Nucleus accumbens (tissue), 56 donors: ENCODE measurements around the gene THRAP3.

Experiments
- DNase-seq, 56 donors: peaks; one replicate each; lab custom pipeline; 2025; lab: John Stamatoyannopoulos, UW

The THRAP3 gene

DNA sequence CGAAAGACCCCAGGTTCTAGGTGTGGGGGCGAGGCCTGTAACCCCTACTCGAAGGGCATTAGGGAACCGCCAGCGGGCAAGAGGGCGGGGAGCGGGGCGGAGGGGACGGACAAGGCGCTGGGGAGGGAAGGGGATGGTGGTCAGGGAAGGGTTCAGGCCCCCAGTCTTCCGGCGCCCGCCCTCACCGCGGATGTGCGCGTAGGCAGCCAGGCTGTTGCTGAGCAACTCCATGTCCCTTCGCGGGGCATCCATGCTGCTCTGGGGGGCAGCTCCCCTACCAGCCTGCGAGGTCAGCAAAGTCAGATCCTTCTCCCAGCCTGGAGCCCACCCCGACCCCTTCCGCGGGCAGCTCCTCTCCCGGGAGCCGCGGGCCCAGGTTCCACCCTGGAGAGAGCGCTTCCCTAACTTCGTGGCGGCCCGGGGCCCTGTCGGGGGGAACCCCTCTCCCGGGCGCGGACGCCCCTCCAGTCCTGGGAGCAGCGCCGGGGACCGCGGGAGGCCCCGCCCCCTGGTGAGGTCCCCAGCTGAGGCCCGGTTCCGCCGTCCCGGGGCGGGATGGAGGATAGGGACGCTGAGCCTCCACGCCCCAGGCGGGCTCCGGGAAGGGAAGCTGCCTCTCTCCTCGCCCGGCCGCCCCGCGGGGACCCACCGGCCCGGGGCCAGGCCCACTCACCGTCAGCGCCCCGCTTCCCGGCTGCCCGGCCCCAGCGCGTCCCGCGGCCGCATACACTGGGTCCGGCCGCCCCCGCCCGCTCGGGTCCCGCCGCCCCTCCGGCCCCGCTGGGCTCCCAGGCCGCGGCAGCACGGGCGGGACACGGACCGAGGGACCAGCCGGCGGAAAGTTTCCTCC lies 98.8 kb downstream of the THRAP3 start:
- peak in 1 of 56 donors; percentile 64 for DNase-seq

DNA sequence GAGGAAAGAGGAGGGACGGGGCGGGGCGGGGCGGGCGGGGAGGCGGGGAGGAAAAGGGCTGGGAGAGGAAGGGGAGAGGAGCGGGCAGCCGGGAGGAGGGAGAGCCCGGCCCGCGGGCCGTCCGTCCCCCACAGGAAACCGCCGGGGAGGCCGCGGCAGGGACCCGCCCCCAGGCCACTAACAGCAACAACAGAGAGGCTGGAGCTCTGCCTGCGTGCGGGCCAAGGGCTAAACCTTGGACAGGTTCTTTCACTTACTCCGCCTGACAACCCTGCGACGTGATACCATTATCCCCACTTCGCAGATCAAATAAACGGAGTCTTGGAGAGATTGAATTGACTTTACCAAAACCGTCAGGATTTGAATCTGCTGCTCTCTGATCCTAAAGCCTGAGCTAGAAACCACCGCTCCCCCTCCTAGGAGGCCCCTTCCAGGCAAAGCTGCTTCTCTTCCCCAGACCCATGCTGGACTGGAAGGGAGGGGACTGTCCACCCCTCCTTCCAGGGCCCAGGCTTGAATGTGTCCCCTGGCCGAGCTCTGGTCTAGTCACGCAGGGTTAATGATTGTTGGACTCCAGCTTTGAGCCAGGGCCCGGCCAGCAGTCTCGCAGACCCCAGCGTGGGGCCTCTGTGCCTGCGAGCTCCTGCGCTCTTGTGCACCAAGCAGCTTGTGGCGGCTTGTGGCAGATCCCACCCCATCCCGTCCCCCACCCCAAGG lies 99.6 kb downstream of the THRAP3 start, which contains the start of gene EVA1B:
Gene EVA1B (minus strand): TSS at position 10 of the 717 bp plus-strand sequence. CDS start 608 bp downstream, outside the sequence.
- peak in 24 of 56 donors; percentile 7 to 64 (median 20) for DNase-seq

GRCh38 chr1:36324353-36324703 lies 100.1 kb downstream of the THRAP3 start:
- DNase-seq: no peak

DNA sequence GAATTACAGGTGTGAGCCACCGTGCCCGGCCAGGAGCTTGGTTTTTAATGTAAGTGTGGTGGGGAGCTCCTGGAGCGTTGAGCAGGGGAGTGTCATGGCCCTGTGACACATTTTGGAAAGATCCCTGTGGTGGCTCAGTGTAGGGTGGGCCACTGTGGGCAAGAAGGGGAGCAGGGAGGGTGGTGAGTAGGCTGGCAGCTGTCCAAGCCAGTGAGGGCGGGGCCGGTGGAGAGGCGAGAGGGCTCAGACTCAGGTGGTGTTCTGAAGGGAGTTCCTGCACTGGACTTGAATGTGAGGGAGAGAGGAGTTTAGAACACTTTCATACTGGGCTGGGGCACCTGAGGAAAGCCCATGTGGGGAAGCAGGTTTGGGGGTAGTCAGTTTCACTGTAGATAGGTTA lies 102.3 kb downstream of the THRAP3 start:
- no peak for DNase-seq

DNA sequence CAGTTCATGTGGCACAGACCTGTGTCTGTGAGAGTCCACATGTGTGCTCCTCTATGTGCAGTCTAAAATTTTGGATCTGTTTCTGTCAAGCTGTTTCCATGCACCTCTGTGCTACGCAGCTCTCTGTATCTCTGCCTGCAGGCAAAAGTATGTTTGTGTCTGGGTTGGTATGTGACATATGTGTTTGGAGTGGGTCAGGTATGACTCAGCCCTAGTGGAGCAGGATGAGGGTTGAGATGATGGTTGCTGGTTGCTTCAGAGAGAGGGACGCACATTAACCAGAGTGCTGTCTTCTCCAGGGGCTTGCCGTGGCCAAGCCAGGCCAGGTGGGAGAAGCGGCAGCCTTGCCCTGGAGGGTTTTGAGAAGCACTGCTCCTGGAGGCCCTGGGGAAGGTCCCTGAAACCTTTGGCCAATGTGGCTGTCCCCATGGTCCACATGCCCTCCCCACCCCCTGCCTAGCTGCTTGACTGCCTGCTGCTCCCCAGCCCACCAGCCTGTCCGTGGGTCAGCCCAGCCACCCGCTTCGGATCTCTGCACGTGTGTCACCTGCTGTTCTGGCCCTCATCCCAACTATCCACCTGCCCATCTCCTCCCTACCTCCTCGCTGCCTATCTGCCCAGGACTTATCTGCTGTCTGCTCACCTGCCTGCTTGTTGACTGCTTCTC lies 103.3 kb downstream of the THRAP3 start:
- DNase-seq: no peak

GRCh38 chr1:36328088-36328480 lies 103.8 kb downstream of the THRAP3 start:
- DNase-seq: no peak

- DNase-seq: peak in 4 of 56 donors; percentile 5 to 28 (median 16)
Measured at GRCh38 chr1:36328713-36329112, 104.5 kb downstream of the THRAP3 start.

- DNase-seq: no peak
Measured at GRCh38 chr1:36329817-36330216, 105.6 kb downstream of the THRAP3 start.

GRCh38 chr1:36330940-36331339 lies 106.7 kb downstream of the THRAP3 start:
- DNase-seq: no peak

DNA sequence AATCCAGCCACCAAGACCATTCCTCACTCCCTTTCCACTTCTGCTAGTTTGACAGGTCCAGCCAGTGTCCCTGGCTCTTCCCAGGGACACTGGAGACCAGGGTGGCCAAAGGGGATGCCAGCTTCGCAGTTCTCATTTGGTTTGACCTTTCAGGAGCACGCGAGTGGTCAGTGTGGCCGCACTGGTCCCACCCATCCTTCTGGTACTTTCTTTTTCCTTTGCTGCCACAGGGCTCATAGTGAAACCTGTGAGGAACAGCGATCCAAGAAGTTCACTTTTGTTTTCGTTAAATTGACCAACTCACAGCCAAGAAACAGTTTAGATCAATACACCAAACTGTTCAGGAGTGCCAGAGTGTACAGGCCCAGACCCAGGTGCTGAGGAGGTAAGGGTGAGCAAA lies 113.6 kb downstream of the THRAP3 start:
- DNase-seq: no peak

DNA sequence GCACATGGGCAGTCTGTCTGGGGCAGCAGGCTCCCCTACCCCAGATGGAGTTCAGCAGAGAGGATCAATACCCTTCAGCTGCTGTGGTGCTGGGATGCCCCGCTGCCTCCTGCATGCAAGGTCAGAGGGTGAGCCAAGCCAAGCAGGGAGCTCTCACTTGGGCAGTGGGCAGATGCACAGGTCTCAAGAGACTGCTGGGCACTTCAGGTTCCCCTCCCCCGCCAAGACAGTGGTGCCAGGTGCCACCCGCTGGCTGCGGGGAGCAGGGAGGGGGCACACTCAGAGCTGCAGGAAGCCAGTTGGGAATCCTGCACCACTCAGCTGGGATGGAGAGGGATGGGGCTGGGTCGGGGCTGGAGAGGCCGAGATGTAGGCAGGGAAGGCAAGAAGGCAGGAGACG lies 115.0 kb downstream of the THRAP3 start:
- DNase-seq: no peak

- DNase-seq: no peak
Measured at GRCh38 chr1:36339615-36340014, 115.4 kb downstream of the THRAP3 start.

GRCh38 chr1:36341626-36342320 lies 117.5 kb downstream of the THRAP3 start:
- DNase-seq: no peak

- DNase-seq: peak in 20 of 56 donors; percentile 7 to 55 (median 24)
Measured at GRCh38 chr1:36342426-36343185, 118.4 kb downstream of the THRAP3 start.

DNA sequence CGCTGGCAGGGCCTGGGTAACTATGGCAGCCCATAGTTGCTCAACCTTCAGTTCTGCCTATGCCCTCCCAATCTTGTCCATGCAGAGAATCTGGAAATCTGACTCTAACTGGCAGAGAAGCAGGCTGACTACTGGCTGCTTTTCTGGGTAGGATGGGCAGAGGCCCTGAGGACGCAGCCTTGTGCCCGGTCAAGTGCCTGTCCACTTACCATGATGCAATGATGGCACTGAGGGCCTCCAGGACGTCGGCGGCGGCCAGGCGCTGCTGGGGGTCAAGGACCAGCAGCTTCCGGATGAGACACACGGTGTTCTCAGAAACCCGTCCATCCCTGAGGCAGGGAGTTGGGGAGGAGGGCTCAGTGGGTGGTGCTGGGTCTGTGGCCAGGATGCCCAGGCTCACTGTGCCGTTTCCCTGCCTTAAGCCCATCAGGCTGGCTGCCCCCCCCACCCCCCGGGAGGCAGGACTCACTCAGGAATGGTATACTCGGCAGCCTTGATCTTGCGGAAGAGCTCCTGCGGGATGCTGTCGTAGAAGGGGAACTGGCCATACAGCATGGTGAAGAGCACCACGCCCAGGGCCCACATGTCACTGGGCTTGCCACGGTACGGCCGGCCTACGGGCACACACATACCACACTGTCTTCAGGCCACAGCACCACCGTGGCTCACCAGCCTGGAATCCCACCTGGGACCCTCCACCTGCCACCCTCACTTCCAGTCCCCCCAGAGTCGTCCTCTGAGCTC lies 119.6 kb downstream of the THRAP3 start:
- DNase-seq: no peak

GRCh38 chr1:36344395-36344680 lies 120.1 kb downstream of the THRAP3 start:
- DNase-seq: no peak

DNA sequence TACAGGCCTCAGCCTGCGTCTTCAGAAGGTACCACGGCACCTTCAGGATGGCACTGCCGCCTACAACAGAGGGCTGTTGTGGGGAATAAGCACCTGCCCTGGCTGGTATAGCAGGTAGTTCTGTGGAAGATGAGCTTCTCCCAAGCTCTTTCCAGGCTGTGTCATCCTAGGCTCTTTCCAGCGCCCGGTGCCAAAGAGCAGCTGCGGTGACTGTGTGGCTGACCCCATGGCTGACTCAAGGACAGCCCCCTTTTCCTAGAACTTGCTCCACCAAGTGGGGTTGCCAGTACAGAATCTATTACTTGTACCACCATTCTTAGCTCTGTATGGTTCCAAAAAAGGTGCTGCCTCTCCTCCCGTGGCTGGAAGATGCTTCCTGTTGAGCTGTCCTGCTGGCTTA lies 121.1 kb downstream of the THRAP3 start:
- no peak for DNase-seq

DNA sequence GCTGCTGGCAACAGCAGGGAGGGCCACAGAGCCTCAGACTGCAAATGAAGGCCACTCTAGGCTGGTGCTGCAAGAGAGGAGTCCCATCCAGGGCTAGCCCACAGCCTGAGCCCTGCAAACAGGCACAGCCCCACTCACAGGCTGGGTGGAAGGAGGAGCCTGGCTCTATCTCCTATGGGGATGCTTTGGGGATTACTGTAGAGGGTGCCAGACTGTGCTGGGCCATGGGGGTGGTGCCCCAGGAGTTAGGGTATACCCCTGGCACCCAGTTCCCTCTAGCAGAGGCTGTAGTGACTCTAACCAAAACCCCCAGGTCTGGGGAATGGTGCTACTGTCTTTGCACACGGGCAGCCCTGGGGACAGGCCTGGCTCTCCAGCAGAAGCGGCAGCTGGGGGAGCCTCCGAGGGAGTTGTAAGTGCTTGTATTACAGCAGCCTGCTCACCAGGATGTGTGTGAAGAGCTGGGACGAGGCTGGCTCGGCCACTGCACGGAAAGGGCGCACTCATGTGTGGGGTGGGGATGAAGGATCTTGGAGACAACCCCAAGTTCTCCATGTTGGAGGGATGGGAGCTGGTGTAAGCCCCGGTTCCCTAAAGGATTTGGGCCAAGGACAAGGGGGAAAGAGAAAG lies 122.6 kb downstream of the THRAP3 start:
- no peak for DNase-seq

GRCh38 chr1:36349241-36349671 lies 125.0 kb downstream of the THRAP3 start:
- no peak for DNase-seq
